Measurements from ENCODE around the gene OR2M3. TPM values are rescaled to one million over a fixed set of nuclear protein-coding genes. Genes with fewer than 3 reads are reported as not detected.
"Not testable (repeated sequence)": the region's sequence is repeated elsewhere in the genome, so short reads cannot be mapped to it uniquely, and the experiment has no call there.

The OR2M3 gene
- total and polyA plus RNA-seq, 7 experiments from 2014 or later: 0.03 TPM; not detected in 6

DNA sequence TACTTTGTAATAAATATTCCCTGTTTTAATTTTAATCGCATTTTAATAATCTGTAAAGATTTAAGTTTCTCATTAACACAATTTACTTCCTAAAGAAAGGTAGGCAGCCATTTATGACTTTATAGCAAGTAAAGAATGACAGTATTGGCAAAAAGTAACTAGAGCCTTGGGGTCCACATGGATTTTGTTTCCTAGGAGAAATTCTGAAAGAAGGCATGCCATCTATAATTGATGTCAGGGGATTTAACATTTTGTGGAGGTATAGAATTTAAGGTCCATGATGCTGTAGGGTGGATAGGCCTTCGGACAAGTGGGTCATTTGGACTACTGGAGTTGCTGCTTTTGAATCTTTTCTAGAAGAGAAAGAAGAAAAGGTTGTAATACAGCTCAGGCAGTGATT, 34.1 kb downstream of the OR2M3 start, which contains the start of gene OR2M4:
OR2M4 (plus strand) TSS at position 301 of the 400 bp plus-strand sequence. CDS start 7,512 bp downstream, outside the sequence.
- intact Hi-C loops (cut with micrococcal nuclease): no loop called here
- ChIA-PET CTCF (no interaction called here), POLR2A (no interaction called here)

DNA sequence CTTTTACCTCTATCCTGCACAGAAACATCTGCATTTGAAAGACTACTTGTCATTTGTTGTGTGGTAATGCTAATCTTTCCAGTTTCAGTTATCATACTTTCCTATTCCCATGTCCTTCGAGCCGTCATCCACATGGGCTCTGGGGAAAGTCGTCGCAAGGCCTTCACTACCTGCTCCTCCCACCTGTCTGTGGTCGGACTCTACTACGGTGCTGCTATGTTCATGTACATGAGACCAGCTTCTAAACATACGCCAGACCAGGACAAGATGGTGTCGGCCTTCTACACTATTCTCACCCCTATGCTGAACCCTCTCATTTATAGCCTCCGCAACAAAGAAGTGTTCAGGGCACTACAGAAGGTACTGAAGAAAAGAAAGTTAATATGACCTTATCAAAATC, 42.4 kb downstream of the OR2M3 start:
- ATAC-seq: no peak
- Mint-ChIP-seq H3K27me3 (peaks cover 7 to 33% (median 20%) of the 10 kb centered on the region in 5 donors), H3K4me3 (no peak overlapping the region), H3K36me3 (no peaks in the 10 kb centered on the region), H3K4me1 (peaks cover 0 to 6% (median 3%) of the 10 kb centered on the region in 7 donors), H3K9me3 (peaks cover 0 to 4% (median 0%) of the 10 kb centered on the region in 11 donors), H3K27ac (no peak overlapping the region)
- H3K4me3 ChIP-seq (ENCODE audit: low read length): no peak overlapping the region
- ChIA-PET POLR2A (no interaction called here), CTCF (no interaction called here)
- no peaks in the 10 kb centered on the region for H3K27me3 ChIP-seq (ENCODE audit: control insufficient read depth in 2 of 2, insufficient read depth in 2 of 2, low read length in 2 of 2)
- no peak overlapping the region for H3K27ac ChIP-seq (ENCODE audit: low read depth, low read length)
- H3K9me3 ChIP-seq (ENCODE audit: control insufficient read depth in 2 of 3, low read length in 3 of 3): no peaks in the 10 kb centered on the region
- no peaks in the 10 kb centered on the region for H3K4me1 ChIP-seq (ENCODE audit: control insufficient read depth in 2 of 2, insufficient read depth in 2 of 2, low read length in 2 of 2)
- intact Hi-C loops (cut with micrococcal nuclease): no loop called here
- no peaks in the 10 kb centered on the region for H3K36me3 ChIP-seq (ENCODE audit: control insufficient read depth in 2 of 3, insufficient read depth in 3 of 3, low read length in 3 of 3)
- no peak for DNase-seq

More for the DNA sequence above, 34.1 kb downstream of the OR2M3 start, which contains the start of gene OR2M4:
- Mint-ChIP-seq H3K36me3 (peaks cover 0 to 7% (median 0%) of the 10 kb centered on the region in 5 donors), H3K27ac (no peak within 1 kb of the TSS), H3K4me1 (no peaks in the 10 kb centered on the region), H3K4me3 (no peak within 1 kb of the TSS), H3K27me3 (peaks cover 0 to 25% (median 10%) of the 10 kb centered on the region in 5 donors), H3K9me3 (peaks cover 3 to 25% (median 8%) of the 10 kb centered on the region in 11 donors)
- ATAC-seq (no peak), DNase-seq (no peak)
- no peaks in the 10 kb centered on the region for H3K9me3 ChIP-seq (ENCODE audit: control insufficient read depth in 2 of 3, low read length in 3 of 3)
- no peak within 1 kb of the TSS for H3K4me3 ChIP-seq (ENCODE audit: low read length)
- no peak within 1 kb of the TSS for H3K27ac ChIP-seq (ENCODE audit: low read depth, low read length)
- no peaks in the 10 kb centered on the region for H3K27me3 ChIP-seq (ENCODE audit: control insufficient read depth in 2 of 2, insufficient read depth in 2 of 2, low read length in 2 of 2)
- no peaks in the 10 kb centered on the region for H3K36me3 ChIP-seq (ENCODE audit: control insufficient read depth in 2 of 3, insufficient read depth in 3 of 3, low read length in 3 of 3)
- H3K4me1 ChIP-seq (ENCODE audit: control insufficient read depth in 2 of 2, insufficient read depth in 2 of 2, low read length in 2 of 2): no peaks in the 10 kb centered on the region

DNA sequence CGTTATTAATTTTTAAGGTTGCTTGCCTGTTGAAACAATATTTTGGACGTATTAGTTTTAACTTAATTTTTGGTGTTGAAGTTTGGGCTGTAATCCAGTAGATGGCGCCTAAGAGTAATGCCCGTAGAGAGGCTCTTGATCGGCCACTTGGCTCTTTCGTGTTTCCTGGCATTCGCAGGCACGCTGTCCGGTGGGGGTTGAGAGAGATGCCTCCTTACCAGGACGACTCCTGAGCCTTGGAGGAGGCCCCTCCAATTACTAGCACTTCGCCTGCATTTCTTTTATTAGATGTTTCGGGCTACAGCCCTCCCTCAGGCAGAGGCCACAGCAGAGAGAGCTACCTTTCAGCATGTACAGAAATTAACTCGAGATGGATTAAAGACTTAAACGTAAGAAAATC, 46.1 kb downstream of the OR2M3 start:
- Histone ChIP-seq H3K27ac (ENCODE audit: low read depth, low read length) (no peak overlapping the region), H3K27me3 (ENCODE audit: control insufficient read depth in 2 of 2, insufficient read depth in 2 of 2, low read length in 2 of 2) (no peaks in the 10 kb centered on the region), H3K36me3 (ENCODE audit: control insufficient read depth in 2 of 3, insufficient read depth in 3 of 3, low read length in 3 of 3) (no peaks in the 10 kb centered on the region), H3K9me3 (ENCODE audit: control insufficient read depth in 2 of 3, low read length in 3 of 3) (no peaks in the 10 kb centered on the region), H3K4me3 (ENCODE audit: low read length) (no peak overlapping the region), H3K4me1 (ENCODE audit: control insufficient read depth in 2 of 2, insufficient read depth in 2 of 2, low read length in 2 of 2) (no peaks in the 10 kb centered on the region)
- Mint-ChIP-seq H3K27ac (no peak overlapping the region), H3K4me3 (peak overlapping the region in 7 of 10 donors; percentile 8 to 54 (median 42)), H3K27me3 (peaks cover 7 to 39% (median 22%) of the 10 kb centered on the region in 5 donors), H3K4me1 (peaks cover 0 to 6% (median 3%) of the 10 kb centered on the region in 7 donors), H3K36me3 (no peaks in the 10 kb centered on the region), H3K9me3 (peaks cover 0 to 6% (median 0%) of the 10 kb centered on the region in 11 donors)
- intact Hi-C loops (cut with micrococcal nuclease): loop anchor here in 1 of 2 donors (1.0 kb wide), 2 partner anchors 369 to 444 kb away; no protein-coding TSS in a partner anchor
- POLR2A ChIA-PET: no interaction called here
- peak; percentile 69 for ATAC-seq
- DNase-seq: peak in 6 of 9 donors; percentile 4 to 42 (median 24)
- CTCF ChIA-PET: interaction anchor here (0.7 to 1.8 kb wide), 3 partner anchors 9 to 564 kb away, joined by 3 to 9 read pairs (median 7); no protein-coding TSS in a partner anchor

DNA sequence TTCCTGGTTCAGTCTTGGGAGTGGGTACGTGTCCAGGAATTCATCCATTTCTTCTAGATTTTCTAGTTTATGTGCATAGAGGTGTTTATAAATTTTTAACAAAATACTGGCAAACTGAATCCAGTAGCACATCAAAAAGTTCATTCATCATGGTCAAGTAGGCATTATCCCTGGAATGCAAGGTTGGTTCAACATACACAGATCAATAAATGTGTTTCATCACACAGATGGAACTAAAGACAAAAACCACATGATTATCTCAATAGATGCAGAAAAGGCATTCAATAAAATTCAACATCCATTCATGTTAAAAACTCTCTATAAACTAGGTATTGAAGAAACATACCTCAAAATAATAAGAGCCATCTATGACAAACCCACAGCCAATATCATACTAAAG, 62.2 kb downstream of the OR2M3 start:
- H3K27ac ChIP-seq (ENCODE audit: low read depth, low read length); H3K27ac Mint-ChIP-seq; H3K4me1 ChIP-seq (ENCODE audit: control insufficient read depth in 2 of 2, insufficient read depth in 2 of 2, low read length in 2 of 2); CTCF ChIA-PET; H3K4me3 ChIP-seq (ENCODE audit: low read length); H3K27me3 Mint-ChIP-seq; ATAC-seq; POLR2A ChIA-PET; H3K27me3 ChIP-seq (ENCODE audit: control insufficient read depth in 2 of 2, insufficient read depth in 2 of 2, low read length in 2 of 2); H3K4me3 Mint-ChIP-seq; H3K36me3 ChIP-seq (ENCODE audit: control insufficient read depth in 2 of 3, insufficient read depth in 3 of 3, low read length in 3 of 3); H3K9me3 ChIP-seq (ENCODE audit: control insufficient read depth in 2 of 3, low read length in 3 of 3); intact Hi-C loops (cut with micrococcal nuclease); H3K4me1 Mint-ChIP-seq; H3K36me3 Mint-ChIP-seq; DNase-seq: not testable (repeated sequence)
- peaks cover 0 to 30% (median 15%) of the 10 kb centered on the region in 11 donors for H3K9me3 Mint-ChIP-seq

Other genes with a start within 250 kb of the OR2M3 start
- gene OR2L8, start 248.4 kb upstream of the OR2M3 start, total RNA-seq: 1 to 10 TPM in 1 of 5 experiments, under 1 TPM in 2, not detected in 2; 0.66 to 1.4 (median 0.94) TPM
- not detected for gene OR2L8, start 248.4 kb upstream of the OR2M3 start, polyA plus RNA-seq
- gene OR2AK2, start 232.0 kb upstream of the OR2M3 start, total RNA-seq: under 1 TPM in 4 of 5 experiments, not detected in 1; 0.22 to 0.65 (median 0.48) TPM
- not detected for gene OR2AK2, start 232.0 kb upstream of the OR2M3 start, polyA plus RNA-seq
- gene OR2L5, start 183.6 kb upstream of the OR2M3 start, total RNA-seq: under 1 TPM in 4 of 5 experiments, not detected in 1; 0.10 to 0.51 (median 0.26) TPM
- not detected for gene OR2L5, start 183.6 kb upstream of the OR2M3 start, polyA plus RNA-seq
- under 1 TPM; 0.17 to 0.64 (median 0.32) TPM for gene OR2L2, start 167.2 kb upstream of the OR2M3 start, total RNA-seq
- under 1 TPM; 0.33 to 0.36 TPM for gene OR2L2, start 167.2 kb upstream of the OR2M3 start, polyA plus RNA-seq
- gene OR2L3, start 150.4 kb upstream of the OR2M3 start, total RNA-seq: under 1 TPM in 2 of 5 experiments, not detected in 3; 0.17 to 0.27 TPM
- not detected for gene OR2L3, start 150.4 kb upstream of the OR2M3 start, polyA plus RNA-seq
- under 1 TPM in 2 of 5 experiments, not detected in 3; 0.21 to 0.24 TPM for gene OR2L13, start 102.1 kb upstream of the OR2M3 start, total RNA-seq
- under 1 TPM in 1 of 2 donors, not detected in 1; 0.17 TPM for gene OR2L13, start 102.1 kb upstream of the OR2M3 start, polyA plus RNA-seq
- not detected for gene OR2M5, start 52.1 kb upstream of the OR2M3 start, total RNA-seq
- gene OR2M5, start 52.1 kb upstream of the OR2M3 start, polyA plus RNA-seq: not detected
- not detected for gene OR2M2, start 22.4 kb upstream of the OR2M3 start, total RNA-seq
- gene OR2M2, start 22.4 kb upstream of the OR2M3 start, polyA plus RNA-seq: not detected
- gene OR2M4, start 34.2 kb downstream of the OR2M3 start, total RNA-seq: not detected
- gene OR2M4, start 34.2 kb downstream of the OR2M3 start, polyA plus RNA-seq: not detected
- gene OR2T33, start 80.7 kb downstream of the OR2M3 start, total RNA-seq: not detected
- not detected for gene OR2T33, start 80.7 kb downstream of the OR2M3 start, polyA plus RNA-seq
- gene OR2T12, start 106.2 kb downstream of the OR2M3 start, total RNA-seq: not detected
- gene OR2T12, start 106.2 kb downstream of the OR2M3 start, polyA plus RNA-seq: not detected
- not detected for gene OR2M7, start 127.3 kb downstream of the OR2M3 start, total RNA-seq
- not detected for gene OR2M7, start 127.3 kb downstream of the OR2M3 start, polyA plus RNA-seq
- gene OR14C36, start 151.5 kb downstream of the OR2M3 start, total RNA-seq: not detected
- not detected for gene OR14C36, start 151.5 kb downstream of the OR2M3 start, polyA plus RNA-seq
- gene OR2T4, start 164.4 kb downstream of the OR2M3 start, total RNA-seq: not detected
- gene OR2T4, start 164.4 kb downstream of the OR2M3 start, polyA plus RNA-seq: not detected
- gene OR2T6, start 178.5 kb downstream of the OR2M3 start, total RNA-seq: not detected
- not detected for gene OR2T6, start 178.5 kb downstream of the OR2M3 start, polyA plus RNA-seq
- gene OR2T1, start 205.8 kb downstream of the OR2M3 start, total RNA-seq: not detected
- gene OR2T1, start 205.8 kb downstream of the OR2M3 start, polyA plus RNA-seq: not detected
- not detected for gene OR2T2, start 248.4 kb downstream of the OR2M3 start, total RNA-seq
- under 1 TPM in 1 of 2 donors, not detected in 1; 0.44 TPM for gene OR2T2, start 248.4 kb downstream of the OR2M3 start, polyA plus RNA-seq

Data from naive thymus-derived CD4-positive, alpha-beta T cell (primary cell).